CD4-positive, alpha-beta T cell (primary cell): ENCODE results near the gene WFDC6. TPM values are rescaled to one million over a fixed set of nuclear protein-coding genes. Genes with fewer than 3 reads are reported as not detected.

ENCODE experiments used
- ATAC-seq: fragments of 200-7000 bp; cut with Tn5 transposase; one replicate; pipeline ENCODE4 v1.10.0; 2022; ENCODE audit warnings: mild to moderate bottlenecking; ENCODE audit not compliant: poor library complexity
- CTCF ChIA-PET: fragments of 350-600 bp; sonication (Branson Sonifier 250); formaldehyde crosslinking; loops from one replicate; lab custom pipeline; 2021; ENCODE audit warnings: antibody characterized with exemption, inconsistent platforms; lab: Charles Lee
- POLR2A ChIA-PET: fragments of 350-600 bp; sonication (Branson Sonifier 250); formaldehyde crosslinking; loops from one replicate; lab custom pipeline; 2021; ENCODE audit warnings: antibody characterized with exemption, inconsistent platforms; lab: Charles Lee
- DNase-seq, 14 experiments: peaks; one replicate each; pipeline ENCODE4 v3.0.0-alpha.2; 2013 to 2020; ENCODE audit warnings: mixed read lengths in 2 of 14
- H3K27ac ChIP-seq, 2 donors: one replicate each; pipeline versions ENCODE4 v1.5.1 to v1.7.0; 2013; ENCODE audit warnings: low read length in 2 of 2, low read depth in 1 of 2, mild to moderate bottlenecking in 1 of 2
- H3K27me3 ChIP-seq, 2 experiments: 1 replicate in 1 of 2; 2 replicates in 1 of 2; pipeline versions ENCODE4 v1.6.1 to v1.7.0; 2013; ENCODE audit warnings: low read length in 2 of 2, control low read depth in 1 of 2, mild to moderate bottlenecking in 1 of 2, moderate library complexity in 1 of 2; ENCODE audit not compliant: insufficient read depth in 2 of 2, control insufficient read depth in 1 of 2
- H3K36me3 ChIP-seq: one replicate; pipeline ENCODE4 v1.6.1; 2013; ENCODE audit warnings: low read length, control low read depth; ENCODE audit not compliant: insufficient read depth
- H3K4me1 ChIP-seq: one replicate; pipeline ENCODE4 v1.6.1; 2013; ENCODE audit warnings: low read length, control low read depth; ENCODE audit not compliant: insufficient read depth
- H3K4me3 ChIP-seq: one replicate; pipeline ENCODE4 v1.5.1; 2013; ENCODE audit warnings: mild to moderate bottlenecking, low read length, moderate library complexity
- H3K9me3 ChIP-seq, 2 experiments: 1 replicate in 1 of 2; 2 replicates in 1 of 2; pipeline versions ENCODE4 v1.6.1 to v1.7.0; 2013; ENCODE audit warnings: low read length in 2 of 2, mild to moderate bottlenecking in 2 of 2, control low read depth in 1 of 2, moderate library complexity in 1 of 2; ENCODE audit not compliant: control insufficient read depth in 1 of 2, insufficient read depth in 1 of 2
- H3K27ac Mint-ChIP-seq: one replicate; pipeline ENCODE4 v1.8.0; 2020; ENCODE audit warnings: mixed read lengths
- H3K27me3 Mint-ChIP-seq: one replicate; pipeline ENCODE4 v1.8.0; 2021; ENCODE audit warnings: mixed read lengths
- H3K36me3 Mint-ChIP-seq: one replicate; pipeline ENCODE4 v1.8.0; 2021; ENCODE audit warnings: low read depth, mixed read lengths
- H3K4me1 Mint-ChIP-seq: one replicate; pipeline ENCODE4 v1.8.0; 2021; ENCODE audit warnings: low read depth, mixed read lengths
- H3K4me3 Mint-ChIP-seq: one replicate; pipeline ENCODE4 v1.8.0; 2020; ENCODE audit warnings: mild to moderate bottlenecking, mixed read lengths
- H3K9me3 Mint-ChIP-seq: one replicate; pipeline ENCODE4 v1.8.0; 2020; ENCODE audit warnings: mixed read lengths
- CTCF ChIP-seq: fragments of 200-600 bp; IDR thresholded peaks from one replicate; pipeline ENCODE4 v1.8.0; 2022; ENCODE audit warnings: antibody characterized with exemption, mild to moderate bottlenecking
- intact Hi-C, 2 experiments: fragments of 100-400 bp; cut with DNase I in 1 of 2; cut with micrococcal nuclease in 1 of 2; formaldehyde crosslinking; loops; one replicate each; pipeline versions ENCODE4 v1.15.1 to v1.9.0; 2023 to 2025; cut with DNase I, micrococcal nuclease
- total RNA-seq, 174 experiments: library from RNA in 2 of 174; stranded (reverse) in 2 of 174; gene quantifications; one replicate each; pipeline ENCODE4 v1.2.3 and lab custom pipeline; 2021 to 2026

The WFDC6 gene
- total RNA-seq, 2 experiments from 2014 or later = not detected

DNA sequence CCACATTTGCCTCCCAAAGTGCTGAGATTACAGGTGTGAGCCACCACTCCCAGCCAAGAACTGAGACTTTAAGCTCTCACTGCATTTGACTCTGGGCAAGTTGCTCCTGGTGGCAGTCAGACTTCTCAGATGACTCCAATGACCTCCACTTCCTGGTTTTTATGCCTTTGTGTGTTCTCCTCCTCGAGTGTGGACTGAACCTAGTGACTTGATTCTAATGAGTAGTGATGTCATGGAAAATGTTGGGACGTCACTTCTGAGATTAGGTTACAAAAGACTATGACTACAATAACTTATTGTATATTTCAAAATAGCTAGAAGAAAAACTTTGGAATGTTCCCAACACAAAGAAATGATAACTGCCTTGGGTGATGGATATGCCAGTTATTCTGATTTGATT is 35.9 kb downstream of the WFDC6 start:
- Histone ChIP-seq H3K4me1 (no peaks in the 10 kb centered on the region), H3K27ac (no peak overlapping the region), H3K4me3 (no peak overlapping the region), H3K36me3 (no peaks in the 10 kb centered on the region), H3K27me3 (peaks cover 10 to 35% of the 10 kb centered on the region in 2 experiments), H3K9me3 (no peaks in the 10 kb centered on the region)
- no peak overlapping the region for H3K27ac Mint-ChIP-seq
- H3K4me3 Mint-ChIP-seq = no peak overlapping the region
- no peaks in the 10 kb centered on the region for H3K9me3 Mint-ChIP-seq
- ATAC-seq = no peak
- no peak for DNase-seq
- H3K27me3 Mint-ChIP-seq = peaks cover 61% of the 10 kb centered on the region
- ChIA-PET CTCF (no interaction called here), POLR2A (no interaction called here)
- intact Hi-C loops = no loop called here
- no peaks in the 10 kb centered on the region for H3K4me1 Mint-ChIP-seq
- no peaks in the 10 kb centered on the region for H3K36me3 Mint-ChIP-seq
- TF ChIP-seq CTCF = no peak

DNA sequence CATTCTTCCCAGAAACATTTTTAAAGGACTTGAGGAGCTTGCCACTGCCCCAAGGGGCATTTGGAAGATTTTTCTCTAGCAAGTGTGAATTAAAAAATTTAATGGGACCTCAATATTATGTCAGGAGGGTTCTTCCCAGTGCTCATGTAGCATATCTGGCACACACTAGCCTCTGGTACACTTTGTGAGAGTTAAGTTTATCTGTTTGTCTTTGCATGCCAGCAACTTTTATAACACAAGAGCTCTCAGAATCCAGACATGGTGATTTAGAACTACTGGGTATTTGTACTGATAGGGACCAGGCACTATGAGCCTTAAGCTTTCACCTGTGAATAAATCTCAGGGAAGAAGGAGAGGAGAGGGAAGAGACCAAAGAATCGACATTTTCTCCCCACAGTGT is 36.7 kb downstream of the WFDC6 start:
- no peaks in the 10 kb centered on the region for H3K9me3 Mint-ChIP-seq
- no peak overlapping the region for H3K4me3 ChIP-seq
- no peak overlapping the region for H3K27ac Mint-ChIP-seq
- no peaks in the 10 kb centered on the region for H3K4me1 Mint-ChIP-seq
- no peak for TF ChIP-seq CTCF
- H3K9me3 ChIP-seq = no peaks in the 10 kb centered on the region
- no peaks in the 10 kb centered on the region for H3K4me1 ChIP-seq
- H3K27ac ChIP-seq = no peak overlapping the region
- no peaks in the 10 kb centered on the region for H3K36me3 Mint-ChIP-seq
- no peak for ATAC-seq
- intact Hi-C loops = no loop called here
- CTCF ChIA-PET = no interaction called here
- DNase-seq = no peak
- H3K27me3 Mint-ChIP-seq = peaks cover 56% of the 10 kb centered on the region
- H3K4me3 Mint-ChIP-seq = no peak overlapping the region
- POLR2A ChIA-PET = no interaction called here
- H3K27me3 ChIP-seq = peaks cover 11 to 35% of the 10 kb centered on the region in 2 experiments
- H3K36me3 ChIP-seq = no peaks in the 10 kb centered on the region

DNA sequence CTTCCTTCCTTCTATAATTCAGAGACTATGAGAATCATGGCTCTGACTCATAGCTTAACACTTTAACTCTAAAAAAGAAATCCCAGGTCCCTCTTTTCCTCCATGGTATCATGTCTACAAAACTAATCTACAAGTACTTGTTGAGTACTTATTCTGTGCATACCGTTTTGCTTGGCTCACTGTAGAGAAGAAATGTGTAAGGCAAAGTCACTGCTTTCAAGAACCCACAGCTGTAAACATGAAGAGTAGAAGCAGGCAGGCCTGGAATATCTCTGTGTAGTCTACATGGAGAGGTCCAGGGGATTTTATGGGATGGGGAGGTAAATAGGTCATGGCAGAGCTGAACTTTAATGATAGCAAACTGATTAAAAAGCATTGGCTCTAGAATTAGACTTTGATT is 37.7 kb downstream of the WFDC6 start:
- H3K27me3 Mint-ChIP-seq = peaks cover 55% of the 10 kb centered on the region
- no peak overlapping the region for H3K27ac Mint-ChIP-seq
- H3K36me3 ChIP-seq = no peaks in the 10 kb centered on the region
- TF ChIP-seq CTCF = no peak
- no peaks in the 10 kb centered on the region for H3K9me3 Mint-ChIP-seq
- no peak overlapping the region for H3K27ac ChIP-seq
- intact Hi-C loops = no loop called here
- H3K4me1 ChIP-seq = no peaks in the 10 kb centered on the region
- no peaks in the 10 kb centered on the region for H3K9me3 ChIP-seq
- DNase-seq (no peak), ATAC-seq (no peak)
- H3K4me1 Mint-ChIP-seq = no peaks in the 10 kb centered on the region
- H3K4me3 Mint-ChIP-seq = no peak overlapping the region
- CTCF ChIA-PET = no interaction called here
- H3K36me3 Mint-ChIP-seq = no peaks in the 10 kb centered on the region
- no peak overlapping the region for H3K4me3 ChIP-seq
- POLR2A ChIA-PET = no interaction called here
- H3K27me3 ChIP-seq = peaks cover 11 to 40% of the 10 kb centered on the region in 2 experiments
